ENCODE measurements around the gene ALKBH5.

- TF ChIP-seq EP300 (IDR thresholded peaks at IDR 0.05), result no peak
- TF ChIP-seq CTCF (IDR thresholded peaks at IDR 0.05), result no peak
- TF ChIP-seq POLR2A (IDR thresholded peaks at IDR 0.05), result no peak
- no peak for TF ChIP-seq POLR2AphosphoS5 (IDR thresholded peaks at IDR 0.05)
Measured at GRCh38 chr17:18139498-18139897, 44.1 kb upstream of the ALKBH5 start.
